Measurements from ENCODE around the gene GRID2.

GRID2 gene

DNA sequence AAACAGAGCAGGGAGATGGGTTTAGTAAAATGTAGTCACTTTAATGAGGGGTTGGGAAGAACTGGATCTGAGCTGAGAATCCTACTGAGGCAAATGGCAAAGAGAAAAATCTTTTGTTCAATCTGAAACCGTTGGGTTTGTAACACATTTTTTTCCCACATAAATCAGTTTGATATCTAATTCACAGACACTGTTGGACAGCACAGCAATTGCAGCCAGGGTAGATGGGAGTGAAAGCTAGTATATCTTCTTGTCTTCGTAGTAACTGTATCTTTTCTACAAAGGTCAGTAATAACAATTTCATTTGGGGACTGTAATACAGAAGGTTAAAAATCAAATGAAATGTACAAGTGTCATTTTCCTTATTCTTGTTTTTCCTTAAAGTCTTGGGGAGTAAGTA lies 875.3 kb downstream of the GRID2 start:
- no peak for DNase-seq (ENCODE audit: low read depth in 4 of 4, low spot score in 1 of 4)

DNA sequence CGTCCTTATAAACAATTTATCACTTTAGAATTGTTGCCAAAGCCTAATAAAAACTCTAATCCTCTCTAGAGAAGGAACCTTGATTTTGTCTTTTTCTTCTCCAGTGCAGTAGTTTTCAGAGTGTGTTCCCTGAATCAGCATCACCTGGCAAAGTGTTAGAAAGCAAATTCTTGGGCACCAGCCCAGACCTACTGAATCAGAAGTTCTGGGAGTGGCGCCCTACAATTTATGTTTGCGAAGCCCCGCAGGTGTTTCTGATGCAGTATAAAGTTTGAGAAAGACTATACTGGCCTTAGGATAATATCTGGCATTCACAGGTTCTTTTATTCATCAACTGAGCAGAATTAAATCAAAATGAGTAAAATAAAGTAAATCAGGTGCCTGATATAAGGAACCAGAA lies 879.0 kb downstream of the GRID2 start:
- no peak for DNase-seq (ENCODE audit: low read depth in 4 of 4, low spot score in 1 of 4)

GRCh38 chr4:93183576-93183975 lies 879.8 kb downstream of the GRID2 start:
- no peak for DNase-seq (ENCODE audit: low read depth in 4 of 4, low spot score in 1 of 4)

DNA sequence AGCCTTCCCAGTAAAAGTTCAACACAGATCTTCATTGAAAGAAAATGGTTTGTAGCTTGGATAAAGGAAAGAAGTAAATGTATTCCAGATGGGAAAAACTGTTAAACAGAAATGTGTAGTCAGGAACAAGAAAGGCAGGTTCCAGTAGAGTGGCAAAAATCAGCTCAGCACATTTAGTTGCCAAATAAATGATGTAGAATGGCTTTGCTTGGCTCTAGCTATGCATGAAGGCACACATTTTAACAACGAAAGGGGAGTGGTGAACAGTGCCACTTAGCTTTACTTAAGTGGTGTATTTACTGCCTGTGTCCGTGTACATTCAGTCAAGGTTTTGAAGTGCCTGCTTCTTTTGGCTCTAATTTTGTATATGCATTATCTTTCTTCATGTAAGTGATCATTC lies 880.3 kb downstream of the GRID2 start:
- no peak for DNase-seq (ENCODE audit: low read depth in 4 of 4, low spot score in 1 of 4)

GRCh38 chr4:93186846-93187245 lies 883.1 kb downstream of the GRID2 start:
- DNase-seq (ENCODE audit: low read depth in 4 of 4, low spot score in 1 of 4), result no peak

- no peak for DNase-seq (ENCODE audit: low read depth in 4 of 4, low spot score in 1 of 4)
Measured at GRCh38 chr4:93187466-93187865, 883.7 kb downstream of the GRID2 start.

DNA sequence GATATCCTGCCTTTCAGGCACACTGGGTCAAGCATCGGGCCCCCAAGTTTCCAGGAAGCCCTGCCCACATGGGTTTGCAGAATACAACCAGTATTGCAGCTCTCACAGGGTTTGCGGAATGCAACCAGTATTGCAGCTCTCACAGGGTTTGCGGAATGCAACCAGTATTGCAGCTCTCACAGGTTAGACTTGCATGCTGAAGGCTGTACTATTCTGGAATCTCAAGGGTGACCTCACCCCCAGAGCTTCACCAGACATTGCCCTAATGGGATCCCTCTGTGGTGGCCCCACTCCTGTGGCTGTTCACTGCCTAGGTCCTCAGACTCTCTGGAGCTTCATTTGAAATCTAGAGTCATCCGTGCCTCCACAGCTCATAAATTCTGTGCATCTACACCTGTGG lies 884.1 kb downstream of the GRID2 start:
- DNase-seq (ENCODE audit: low read depth in 4 of 4, low spot score in 1 of 4), result no peak

GRCh38 chr4:93199492-93199891 lies 895.7 kb downstream of the GRID2 start:
- no peak for DNase-seq (ENCODE audit: low read depth in 4 of 4, low spot score in 1 of 4)

DNA sequence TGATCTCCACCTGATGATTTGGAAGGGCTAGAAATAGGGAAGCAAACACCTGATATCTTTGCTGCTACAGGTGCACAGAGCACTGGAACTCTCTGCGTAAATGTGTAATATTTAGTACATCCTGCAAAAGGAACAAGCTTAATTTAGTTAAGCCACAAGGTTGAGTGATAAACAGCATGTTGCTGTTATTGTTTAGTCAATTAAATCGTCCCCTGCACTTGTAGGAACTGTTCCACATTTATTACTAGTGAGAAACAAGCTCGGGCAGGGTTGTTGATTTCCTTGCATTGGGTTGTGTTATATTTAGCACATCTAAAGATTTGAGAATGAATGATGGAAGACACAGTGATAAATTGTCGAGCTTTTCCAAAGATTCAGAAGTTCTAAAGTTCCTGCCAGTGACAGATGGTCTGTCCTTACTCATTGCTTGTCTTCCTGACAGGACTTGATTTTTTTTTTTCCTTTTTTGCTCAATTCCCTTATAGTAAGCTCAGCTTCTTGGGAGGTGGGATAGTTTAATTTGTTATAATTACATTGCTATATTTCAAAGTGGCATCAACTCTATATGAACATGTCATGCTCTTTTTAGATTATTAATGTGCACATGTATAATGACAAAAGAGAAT lies 897.8 kb downstream of the GRID2 start:
- no peak for DNase-seq (ENCODE audit: low read depth in 4 of 4, low spot score in 1 of 4)

DNA sequence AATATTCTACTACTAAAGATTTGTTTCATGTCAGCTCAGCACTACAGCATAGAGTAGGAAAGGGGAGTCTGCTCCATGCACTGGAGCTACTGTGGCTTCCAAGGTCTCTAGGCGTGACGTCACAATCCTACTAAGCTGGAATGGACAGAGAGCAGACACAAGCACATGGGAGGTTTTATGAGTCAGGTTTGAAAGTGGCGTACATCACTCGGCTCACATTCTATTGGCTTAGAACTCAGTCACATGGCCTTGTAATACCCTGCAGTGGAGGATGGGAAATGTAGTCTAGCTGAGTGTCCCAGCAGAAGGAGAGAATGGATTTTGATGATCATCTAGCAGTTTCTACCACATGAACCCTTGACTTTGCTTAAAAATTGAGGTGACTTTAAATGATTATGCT lies 899.9 kb downstream of the GRID2 start:
- DNase-seq (ENCODE audit: low read depth in 4 of 4, low spot score in 1 of 4), result no peak

DNA sequence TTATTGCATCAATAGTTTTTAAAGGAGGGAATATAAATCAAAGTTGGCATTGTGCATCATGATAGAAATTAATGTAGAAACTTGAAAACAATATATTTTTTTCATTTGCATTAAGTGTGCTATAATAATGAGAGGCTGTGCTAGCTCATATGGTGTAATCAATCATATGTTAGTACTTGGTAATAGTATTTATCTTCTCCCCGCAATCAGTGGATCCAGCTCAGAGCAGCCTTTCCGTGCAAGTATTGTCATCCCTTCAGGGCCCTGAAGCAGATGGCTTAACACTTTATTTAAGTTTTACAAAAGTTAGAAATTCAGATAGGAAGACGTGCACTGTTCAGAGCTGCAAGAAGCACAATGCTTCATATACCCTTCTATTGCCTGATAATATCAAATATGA lies 908.5 kb downstream of the GRID2 start:
- no peak for DNase-seq (ENCODE audit: low read depth in 4 of 4, low spot score in 1 of 4)

DNA sequence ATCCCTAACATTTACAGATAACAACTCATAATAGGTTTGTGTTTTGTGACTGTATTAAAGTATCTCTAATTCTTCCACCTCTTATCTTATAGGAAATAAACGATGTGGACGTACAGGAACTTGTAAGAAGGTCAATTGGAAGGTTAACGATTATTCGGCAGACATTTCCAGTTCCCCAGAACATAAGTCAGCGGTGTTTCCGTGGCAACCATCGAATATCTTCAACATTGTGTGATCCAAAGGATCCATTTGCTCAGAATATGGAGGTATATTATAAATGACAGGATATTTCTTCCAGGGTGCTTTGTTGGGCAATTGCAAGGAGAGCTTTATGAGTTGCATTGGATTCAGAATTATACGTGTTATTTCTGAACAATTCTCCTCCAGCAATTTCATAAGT lies 912.9 kb downstream of the GRID2 start:
- no peak for DNase-seq (ENCODE audit: low read depth in 4 of 4, low spot score in 1 of 4)

DNA sequence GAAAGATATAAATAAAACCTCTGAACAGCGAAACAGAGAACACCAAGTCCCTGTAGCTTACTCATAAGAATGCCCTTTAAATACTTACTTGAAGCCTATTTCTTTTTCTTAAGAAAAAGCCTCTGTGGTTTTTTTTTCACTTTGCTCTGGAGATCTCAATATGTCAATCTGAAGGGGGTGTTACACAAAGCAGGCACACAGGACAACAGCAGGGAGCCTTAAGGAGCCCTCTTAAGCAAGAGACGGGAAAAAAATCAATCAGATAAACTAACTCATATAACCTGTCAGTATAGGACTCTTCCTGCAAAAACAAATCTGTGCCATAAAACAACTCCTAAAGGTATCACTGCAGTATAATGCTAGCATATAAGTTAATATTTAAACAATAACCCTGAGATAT lies 913.7 kb downstream of the GRID2 start:
- no peak for DNase-seq (ENCODE audit: low read depth in 4 of 4, low spot score in 1 of 4)

GRCh38 chr4:93221771-93222170 lies 918.0 kb downstream of the GRID2 start:
- DNase-seq (ENCODE audit: low read depth in 4 of 4, low spot score in 1 of 4), result no peak

DNA sequence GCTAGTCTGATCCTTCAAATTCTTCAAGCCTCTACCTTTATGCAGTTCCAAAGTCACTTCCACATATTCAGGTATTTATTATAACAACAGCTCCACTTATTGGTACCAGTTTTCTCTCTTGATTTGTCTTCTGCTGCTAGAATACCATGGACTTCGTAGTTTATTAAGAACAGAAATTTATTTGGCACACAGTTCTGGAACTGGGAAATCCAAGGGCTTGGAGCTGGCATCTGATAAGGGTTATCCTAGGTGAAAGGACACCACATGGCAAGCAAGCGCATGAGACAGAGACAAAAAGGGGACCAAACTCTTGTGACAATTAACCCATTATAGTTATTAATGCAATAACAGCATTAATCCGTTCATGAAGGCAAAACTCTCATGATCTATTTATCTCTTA lies 924.3 kb downstream of the GRID2 start:
- no peak for DNase-seq (ENCODE audit: low read depth in 4 of 4, low spot score in 1 of 4)

DNA sequence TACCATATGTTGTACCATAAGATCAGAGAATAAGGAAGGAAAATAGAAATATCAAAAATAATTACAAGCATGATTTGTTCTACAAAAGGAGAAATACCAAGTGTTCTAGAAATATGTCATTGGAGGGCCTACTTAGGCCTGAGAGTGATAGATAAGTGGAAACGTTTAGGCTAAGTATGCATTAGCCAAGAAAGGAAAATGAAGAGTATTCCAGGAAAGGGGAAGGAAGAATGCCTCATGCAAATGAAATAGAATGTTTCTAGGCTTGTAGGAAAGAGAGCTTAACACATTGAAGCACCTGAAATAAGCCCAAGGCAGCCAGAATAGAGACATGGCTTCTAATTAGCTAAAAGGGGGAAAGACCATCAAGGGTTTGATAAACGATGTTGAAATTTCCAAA lies 929.1 kb downstream of the GRID2 start:
- DNase-seq (ENCODE audit: low read depth in 4 of 4, low spot score in 1 of 4), result no peak

- DNase-seq (ENCODE audit: low read depth in 4 of 4, low spot score in 1 of 4), result no peak
Measured at GRCh38 chr4:93237521-93237920, 933.8 kb downstream of the GRID2 start.

GRCh38 chr4:93243262-93243661 lies 939.5 kb downstream of the GRID2 start:
- no peak for DNase-seq (ENCODE audit: low read depth in 4 of 4, low spot score in 1 of 4)

DNA sequence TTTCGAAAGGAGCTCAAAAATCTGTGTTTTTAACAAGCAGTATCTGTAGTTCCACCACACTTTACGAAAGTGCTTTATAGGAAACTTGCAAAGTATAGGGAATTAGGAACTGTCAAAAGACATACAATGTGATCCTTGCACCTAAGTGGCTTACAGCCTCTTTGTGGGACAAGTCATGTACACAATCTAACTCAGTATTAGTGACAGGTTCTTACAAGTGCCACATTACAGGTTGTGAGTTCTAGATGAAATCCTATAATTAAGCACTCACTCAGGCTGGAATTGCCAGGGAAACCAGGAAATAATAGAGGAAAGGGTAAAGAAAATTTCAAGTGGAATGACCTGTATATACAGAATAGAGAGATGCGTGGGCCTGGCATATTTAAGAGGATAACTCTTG lies 957.4 kb downstream of the GRID2 start:
- no peak for DNase-seq (ENCODE audit: low read depth in 4 of 4, low spot score in 1 of 4)

DNA sequence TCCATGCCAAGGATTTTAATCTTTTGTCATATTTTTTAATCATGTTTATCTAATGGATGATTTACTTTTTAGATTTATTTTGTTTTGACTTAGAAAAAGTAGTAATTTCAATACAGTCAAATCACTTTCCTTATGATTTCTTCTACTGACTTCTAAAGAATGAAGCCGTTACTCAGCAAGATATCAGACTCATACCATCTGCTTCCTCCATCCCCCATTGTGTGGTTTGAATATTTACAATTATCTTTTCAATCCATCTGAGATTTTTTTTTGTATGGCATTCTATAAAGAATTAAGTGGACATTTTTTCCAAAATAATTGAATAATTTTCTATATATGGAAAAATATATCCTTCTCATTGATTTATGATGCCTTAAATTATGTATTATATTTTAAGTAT lies 959.4 kb downstream of the GRID2 start:
- no peak for DNase-seq (ENCODE audit: low read depth in 4 of 4, low spot score in 1 of 4)

- DNase-seq (ENCODE audit: low read depth in 4 of 4, low spot score in 1 of 4), result no peak
Measured at GRCh38 chr4:93267747-93268146, 964.0 kb downstream of the GRID2 start.

DNA sequence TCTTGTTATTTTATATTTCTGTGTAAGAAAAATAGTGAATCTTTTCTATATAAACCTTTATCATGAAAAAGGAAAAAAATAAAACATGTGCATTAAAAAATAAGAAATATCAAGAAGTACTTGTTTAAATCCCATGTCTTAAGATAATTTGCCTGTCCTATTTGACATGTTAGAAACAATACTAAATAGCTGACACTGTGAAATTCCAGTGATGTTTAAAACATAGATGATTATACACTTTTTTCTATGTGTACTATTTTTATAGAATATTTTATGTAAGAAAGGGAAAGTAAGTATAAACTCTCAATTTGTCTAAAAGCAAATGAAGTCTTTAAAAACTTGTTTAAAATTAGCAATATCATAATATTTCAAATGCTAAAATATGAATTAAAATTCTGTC lies 981.6 kb downstream of the GRID2 start:
- DNase-seq (ENCODE audit: low read depth in 4 of 4, low spot score in 1 of 4), result no peak

DNA sequence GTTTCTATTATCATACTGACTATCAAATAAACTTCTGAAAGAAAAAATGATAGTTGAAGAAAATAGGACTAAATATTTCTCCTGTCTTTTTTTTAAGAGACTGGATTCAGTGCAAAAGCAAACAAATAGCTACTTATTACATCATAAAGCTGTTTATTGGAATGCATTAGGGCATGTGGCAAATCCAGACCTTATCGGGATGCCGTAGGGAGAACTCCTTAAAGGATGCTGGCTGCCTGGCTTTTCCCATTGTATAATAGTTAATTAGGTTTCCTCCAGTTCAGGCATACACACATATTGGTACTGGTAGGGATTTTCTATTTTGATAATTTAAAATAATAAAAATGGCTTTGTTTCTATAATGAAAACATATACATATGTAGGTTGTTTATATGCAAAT lies 985.5 kb downstream of the GRID2 start:
- no peak for DNase-seq (ENCODE audit: low read depth in 4 of 4, low spot score in 1 of 4)

GRCh38 chr4:93289831-93290230 lies 986.1 kb downstream of the GRID2 start:
- no peak for DNase-seq (ENCODE audit: low read depth in 4 of 4, low spot score in 1 of 4)

Measured in stimulated activated CD4-positive, alpha-beta T cell treated with anti-CD3 and anti-CD28 coated beads, Interleukin-1b, Interleukin-23, amount 100 ng/mL, for 24 hours (primary cell).